GM12878 (cell line): ENCODE measurements around the gene LCN1. TPM values are rescaled to one million over a fixed set of nuclear protein-coding genes. Genes with fewer than 3 reads are reported as not detected.

Source experiments
- ATAC-seq: fragments of 200-7000 bp; cut with Tn5 transposase; 3 replicates; pipeline ENCODE4 v1.9.1; 2020; ENCODE audit warnings: mild to moderate bottlenecking, moderate library complexity
- BruUV-seq: library from RNA; stranded (reverse); fragments of 400-500 nt; replicated peaks from 2 replicates; lab custom pipeline; 2021; lab: Mats Ljungman, UMichigan
- CTCF ChIA-PET: fragments of 300-600 bp; sonication (Branson Sonifier 250); formaldehyde crosslinking; extraction: SDS; loops from one replicate; lab custom pipeline; 2021; ENCODE audit warnings: inconsistent platforms; lab: Yijun Ruan, JAX
- POLR2A ChIA-PET: fragments of 350-600 bp; formaldehyde crosslinking; extraction: SDS; loops from one replicate; lab custom pipeline; 2021; ENCODE audit warnings: inconsistent platforms; lab: Charles Lee
- RAD21 ChIA-PET: fragments of 300-600 bp; sonication (Branson Sonifier 250); formaldehyde crosslinking; loops from one replicate; lab custom pipeline; 2023; ENCODE audit warnings: antibody characterized with exemption; ENCODE audit not compliant: unreplicated experiment; lab: Charles Lee
- SMC1A ChIA-PET: fragments of 300-600 bp; sonication (Branson Sonifier 250); formaldehyde crosslinking; loops from one replicate; lab custom pipeline; 2023; ENCODE audit not compliant: unreplicated experiment, uncharacterized antibody; lab: Charles Lee
- DNase-seq: peaks from one replicate; pipeline ENCODE4 v3.0.0-alpha.2; 2011; ENCODE audit warnings: low read depth, low spot score
- FAIRE-seq: peaks from 3 replicates; lab custom pipeline; 2011; peaks lifted over from hg19 to GRCh38; lab: Jason Lieb, UNC
- H2AFZ ChIP-seq: 2 replicates; pipeline ENCODE4 v1.6.0; 2011; ENCODE audit warnings: low read depth, low read length, control low read depth; ENCODE audit not compliant: control insufficient read depth
- H3K27ac ChIP-seq: 2 replicates; pipeline ENCODE4 v1.5.1; 2011; ENCODE audit warnings: control low read depth; ENCODE audit not compliant: control insufficient read depth, insufficient read depth
- H3K27me3 ChIP-seq, 2 experiments: replicated peaks in 1 of 2; 2 replicates each; pipeline versions ENCODE4 v1.6.0 to v1.6.1; 2011; ENCODE audit warnings: low read length in 1 of 2; ENCODE audit not compliant: control insufficient read depth in 2 of 2, insufficient read depth in 2 of 2
- H3K36me3 ChIP-seq, 2 experiments: 2 replicates each; pipeline ENCODE4 v1.5.1; 2011; ENCODE audit warnings: low read length in 1 of 2; ENCODE audit not compliant: control insufficient read depth in 2 of 2, insufficient read depth in 2 of 2
- H3K4me1 ChIP-seq: 2 replicates; pipeline ENCODE4 v1.6.1; 2011; ENCODE audit warnings: mild to moderate bottlenecking, low read length, moderate library complexity, mixed read lengths; ENCODE audit not compliant: control insufficient read depth, insufficient read depth
- H3K4me2 ChIP-seq: 2 replicates; pipeline ENCODE4 v1.6.0; 2011; ENCODE audit warnings: control low read depth; ENCODE audit not compliant: control insufficient read depth, insufficient read depth
- H3K4me3 ChIP-seq: fragments of 200-600 bp; sonication (generic); 2 replicates; pipeline ENCODE4 v1.5.1; 2016
- H3K79me2 ChIP-seq: 2 replicates; pipeline ENCODE4 v1.6.0; 2011; ENCODE audit warnings: low read length; ENCODE audit not compliant: control insufficient read depth, insufficient read depth
- H3K9ac ChIP-seq: 2 replicates; pipeline ENCODE4 v1.8.0; 2011; ENCODE audit warnings: low read length, control low read depth, mixed read lengths; ENCODE audit not compliant: control insufficient read depth, insufficient read depth
- H3K9me3 ChIP-seq: replicated peaks from 3 replicates; pipeline ENCODE4 v1.5.1; 2011; ENCODE audit warnings: mild to moderate bottlenecking, low read length; ENCODE audit not compliant: control insufficient read depth, insufficient read depth
- H4K20me1 ChIP-seq: 2 replicates; pipeline ENCODE4 v1.6.0; 2011; ENCODE audit not compliant: control insufficient read depth, insufficient read depth
- BHLHE40 ChIP-seq, 2 experiments: fragments of 450-650 bp in 1 of 2; IDR thresholded peaks; 2 replicates each; pipeline ENCODE4 v1.6.1; 2011 to 2017; ENCODE audit warnings: low read depth in 2 of 2, borderline replicate concordance in 1 of 2, improper control_type of control experiment in 1 of 2, low read length in 1 of 2, mild to moderate bottlenecking in 1 of 2
- GATAD2B ChIP-seq: fragments of 450-650 bp; conservative IDR thresholded peaks from 2 replicates; pipeline ENCODE4 v1.6.1; 2017; ENCODE audit warnings: low read depth, mild to moderate bottlenecking, moderate library complexity
- RB1 ChIP-seq: fragments of 450-650 bp; formaldehyde crosslinking; IDR thresholded peaks from 2 replicates; pipeline ENCODE4 v1.6.1; 2017; ENCODE audit warnings: mild to moderate bottlenecking, borderline replicate concordance
- WGBS: methylation state at CpG from one replicate; pipeline ENCODE4 v1.1.6; 2016; ENCODE audit warnings: low lambda C conversion rate; ENCODE audit not compliant: insufficient replicate concordance, insufficient coverage; ENCODE audit errors: missing lambda C conversion rate; 5-methylcytosine and 5-hydroxymethylcytosine counted together
- in situ Hi-C: fragments of 300-500 bp; cut with MboI; formaldehyde crosslinking; loops from 9 replicates; pipeline ENCODE4 v1.14.3; 2018; ENCODE audit warnings: mixed read lengths
- intact Hi-C: fragments of 100-400 bp; cut with micrococcal nuclease; formaldehyde crosslinking; loops from one replicate; pipeline ENCODE4 v1.14.2; 2022; ENCODE audit not compliant: unreplicated experiment
- polyA plus RNA-seq, 11 experiments: library from polyadenylated mRNA; depleted of rRNA in 4 of 11; unstranded in 6 of 11; stranded (reverse) in 5 of 11; fragments of >200 nt; fragmentation: Nextera tagmentation in 4 of 11; fragmentation: Illumina TruSeq in 1 of 11; extraction: Ambion mirVana in 4 of 11; extraction: Trizol in 1 of 11; gene quantifications; 1 replicate in 1 of 11; 2 replicates in 10 of 11; pipeline versions ENCODE4 v1.2.1 to v1.2.3, GENCODE V29; 2011 to 2016; ENCODE audit warnings: inconsistent platforms in 2 of 11, missing spikeins in 2 of 11, low read depth in 1 of 11
- total RNA-seq, 4 experiments: library from RNA; depleted of rRNA in 3 of 4; stranded (reverse); fragments of >200 nt in 3 of 4; fragmentation: Illumina TruSeq in 1 of 4; extraction: Trizol in 1 of 4; gene quantifications; 2 replicates each; pipeline versions ENCODE4 v1.2.1 to v1.2.3, GENCODE V29; 2013 to 2021

LCN1 gene
- total and polyA plus RNA-seq, 10 of the 15 experiments (the other 5 are each of a cell fraction or from before 2014, with no cell fraction given): not detected

- TF ChIP-seq BHLHE40 (IDR thresholded peaks at IDR 0.05; ENCODE audit: borderline replicate concordance in 1 of 2, low read depth in 2 of 2, low read length in 1 of 2) (0 out of 4 replicates have a peak, but pooled peaks of 1 of the 2 experiments have one; percentile 1), GATAD2B (0 out of 2 replicates have a peak, but pooled peaks have one; percentile 66)
- TF ChIP-seq, all 136 proteins: peak for 6
These were observed 42.3 kb upstream of the LCN1 start (continued) for GRCh38 chr9:135478829-135479468.

- no peak for FAIRE-seq
- WGBS: no CpG with 5 or more reads among the region's 103 CpGs
- Histone ChIP-seq H3K4me2 (peak within 1 kb of the TSS; percentile 82), H3K4me3 (peak within 1 kb of the TSS; percentile 63), H3K9me3 (no peaks in the 10 kb centered on the region), H3K27me3 (peaks cover 0 to 8% of the 10 kb centered on the region in 2 experiments; a peak in 1 of 4 replicates), H3K9ac (no peak within 1 kb of the TSS), H2AFZ (peak within 1 kb of the TSS; percentile 63), H3K36me3 (no peaks in the 10 kb centered on the region; a peak in 1 of 4 replicates), H3K27ac (no peak within 1 kb of the TSS), H3K79me2 (no peaks in the 10 kb centered on the region), H3K4me1 (no peaks in the 10 kb centered on the region), H4K20me1 (no peaks in the 10 kb centered on the region)
- no peak; the same call in 2 of the 3 replicates for ATAC-seq
- ChIA-PET SMC1A (no interaction called here), CTCF (no interaction called here), POLR2A (no interaction called here), RAD21 (no interaction called here)
- no peak for DNase-seq
- in situ Hi-C loops (no loop called here), intact Hi-C loops (no loop called here)
- TF ChIP-seq RB1 (no peak), BHLHE40 (IDR thresholded peaks at IDR 0.05; ENCODE audit: borderline replicate concordance in 1 of 2, low read depth in 2 of 2, low read length in 1 of 2) (0 out of 4 replicates have a peak, but pooled peaks of 1 of the 2 experiments have one; percentile 1)
- BruUV-seq: no TSS peak
These were observed 41.7 kb upstream of the LCN1 start, which contains the start of gene PPP1R26 for GRCh38 chr9:135479469-135480052. Gene PPP1R26 (plus strand): TSS chr9:135479782. CDS start chr9:135484511, 4,729 bp downstream.
